Left lobe of liver (tissue), 2 donors: ENCODE results near the gene CFDP1. TPM values are rescaled to one million over a fixed set of nuclear protein-coding genes. Genes with fewer than 3 reads are reported as not detected.
"Not testable (repeated sequence)": the region's sequence is repeated elsewhere in the genome, so short reads cannot be mapped to it uniquely, and the experiment has no call there.

Experiments
- ATAC-seq: fragments of 200-7000 bp; cut with Tn5 transposase; one replicate; pipeline ENCODE4 v1.9.1; 2020; ENCODE audit warnings: mild to moderate bottlenecking, moderate library complexity
- DNase-seq: peaks from one replicate; pipeline ENCODE4 v3.0.0-alpha.2; 2020; ENCODE audit warnings: low spot score
- total RNA-seq: library from RNA; stranded (reverse); gene quantifications from one replicate; pipeline ENCODE4 v1.2.1, GENCODE V29; 2021
- donor health status: DM: no; HTN: no; CAD: no; lungs with moderate emphysema.
- donor health status: DM: no; HTN: yes; CAD: no.

Gene CFDP1
- total RNA-seq, 1 donor from 2014 or later = 27.7 TPM

DNA sequence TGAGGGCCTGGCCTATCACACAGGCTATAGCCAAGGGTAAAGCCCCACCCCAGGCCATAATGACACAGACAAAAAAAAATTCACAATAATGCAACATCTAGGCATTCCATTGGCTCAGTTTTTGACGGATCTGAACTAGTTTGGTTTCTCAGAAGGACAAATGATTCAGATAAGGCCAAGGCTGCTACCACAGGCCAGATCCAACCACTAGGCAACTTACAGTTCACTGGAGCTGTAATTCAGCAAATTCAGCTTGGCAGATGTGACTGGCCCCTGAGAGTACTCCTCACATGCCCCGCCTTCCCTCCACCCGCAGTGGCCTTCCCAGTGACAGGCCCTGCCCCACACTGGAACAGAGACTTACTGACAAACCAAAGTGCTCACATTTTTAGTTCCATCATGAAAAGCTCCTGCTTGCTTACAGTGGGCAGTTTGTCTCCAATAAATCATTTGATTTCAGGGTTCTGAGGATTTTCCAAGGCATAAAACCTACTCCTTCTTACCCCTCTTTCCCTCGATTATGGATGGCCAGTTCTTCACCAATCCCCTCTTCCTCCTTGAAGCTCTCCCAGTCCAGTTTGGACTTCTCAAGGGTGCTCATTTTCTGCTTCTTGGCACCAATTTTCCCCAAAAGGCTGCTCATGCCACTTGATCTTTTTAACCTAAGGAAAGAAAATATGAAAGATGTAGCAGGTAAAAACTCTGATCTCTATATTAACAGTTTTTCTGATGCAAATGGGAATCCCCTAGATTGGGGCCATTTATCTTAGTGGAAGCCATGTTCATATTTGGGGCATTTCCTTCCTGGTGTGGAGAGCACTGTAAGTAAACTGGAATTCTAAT lies 128.6 kb downstream of the CFDP1 start:
- ATAC-seq = peak; percentile 43
- DNase-seq = peak; percentile 66

DNA sequence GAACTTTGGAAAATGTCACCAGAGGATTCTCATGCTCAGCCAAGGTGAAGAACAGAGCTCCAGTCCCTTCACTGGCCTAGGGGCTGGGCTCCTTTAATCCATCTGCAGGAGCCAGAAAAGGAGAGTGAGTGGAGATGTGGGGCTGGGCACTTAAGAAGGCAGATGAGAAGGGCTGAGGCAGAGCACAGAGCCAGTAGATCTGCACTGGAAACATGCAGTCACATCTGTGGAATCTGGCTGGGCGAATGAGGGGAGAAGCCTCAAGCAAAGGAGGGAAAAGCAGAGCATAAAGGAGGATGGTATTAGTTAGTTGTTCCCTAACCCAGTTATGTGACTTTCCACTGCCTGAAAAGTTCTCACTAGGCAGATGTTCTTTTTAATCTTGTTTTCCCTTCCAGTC lies 131.5 kb downstream of the CFDP1 start:
- ATAC-seq = no peak
- no peak for DNase-seq

DNA sequence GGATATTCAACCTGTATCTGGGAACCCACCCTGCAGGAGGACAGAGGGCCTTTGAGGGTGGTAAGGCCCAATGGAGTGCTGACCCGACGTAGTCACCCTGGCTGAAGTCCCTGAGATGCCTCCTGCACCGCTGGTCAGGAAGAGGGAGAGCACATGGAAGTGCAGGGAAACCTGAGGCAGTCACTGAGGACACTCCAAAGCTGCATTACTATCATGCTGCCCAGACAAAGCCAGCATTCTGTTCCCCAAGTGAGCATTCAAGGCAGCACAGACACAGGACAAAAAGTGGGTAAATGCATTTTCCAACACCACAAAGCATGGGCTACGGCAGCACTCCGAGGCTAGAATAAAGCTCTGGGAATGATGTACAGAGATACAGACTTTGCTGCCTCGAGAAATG lies 135.0 kb downstream of the CFDP1 start:
- DNase-seq (no peak), ATAC-seq (peak; percentile 60)

DNA sequence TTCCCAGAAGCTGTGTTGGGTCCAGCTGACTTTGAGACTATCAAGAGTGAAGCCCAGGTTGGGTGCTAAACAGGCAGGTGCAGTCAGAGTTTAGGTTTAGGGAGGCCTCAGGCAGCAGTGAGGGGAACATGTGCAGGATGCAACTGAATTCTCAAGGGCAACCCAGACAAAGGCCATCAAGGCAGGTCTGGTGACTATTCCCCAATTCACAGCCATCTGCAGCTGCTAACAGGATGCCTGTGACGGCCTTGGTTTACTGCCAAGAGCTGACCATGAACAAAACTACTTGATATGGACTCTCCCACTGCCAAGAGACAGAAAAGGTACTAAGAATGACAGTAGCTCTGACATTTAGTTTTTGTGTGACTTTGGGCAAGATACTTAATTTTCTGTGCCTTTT lies 136.7 kb downstream of the CFDP1 start:
- DNase-seq (no peak), ATAC-seq (peak; percentile 36)

DNA sequence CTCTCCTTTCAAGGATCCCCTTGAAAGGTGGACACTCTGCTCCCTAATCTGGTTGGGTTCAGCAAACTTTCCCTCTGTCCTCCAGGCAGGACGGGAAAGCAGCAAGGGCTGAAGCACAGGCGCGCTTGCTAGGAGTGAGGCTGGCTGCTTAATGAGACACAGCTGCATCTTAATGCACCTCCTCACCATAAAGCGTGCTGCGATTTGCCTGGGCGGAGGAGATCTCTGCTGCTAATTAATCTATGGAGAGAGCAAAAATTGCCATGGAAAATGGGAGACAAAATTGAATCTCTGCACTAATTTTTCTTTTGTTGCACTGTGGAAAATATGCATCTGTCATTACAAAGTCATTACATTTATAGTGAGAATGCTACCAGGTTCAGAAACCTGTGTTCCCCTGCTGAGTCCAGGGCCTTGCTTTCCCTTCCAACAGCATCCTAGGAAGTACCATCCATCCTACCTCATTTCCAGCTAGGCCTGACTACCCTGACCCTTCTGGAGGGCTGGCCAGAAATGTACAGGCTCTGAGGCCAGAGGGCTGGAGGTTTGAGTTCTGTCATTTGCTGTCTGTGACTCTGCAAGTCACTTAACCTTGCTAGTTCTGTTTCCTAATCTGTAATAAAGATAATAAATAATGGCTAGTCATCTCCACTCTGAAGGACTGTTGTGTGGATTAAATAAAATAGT lies 138.4 kb downstream of the CFDP1 start:
- DNase-seq (no peak), ATAC-seq (no peak)

DNA sequence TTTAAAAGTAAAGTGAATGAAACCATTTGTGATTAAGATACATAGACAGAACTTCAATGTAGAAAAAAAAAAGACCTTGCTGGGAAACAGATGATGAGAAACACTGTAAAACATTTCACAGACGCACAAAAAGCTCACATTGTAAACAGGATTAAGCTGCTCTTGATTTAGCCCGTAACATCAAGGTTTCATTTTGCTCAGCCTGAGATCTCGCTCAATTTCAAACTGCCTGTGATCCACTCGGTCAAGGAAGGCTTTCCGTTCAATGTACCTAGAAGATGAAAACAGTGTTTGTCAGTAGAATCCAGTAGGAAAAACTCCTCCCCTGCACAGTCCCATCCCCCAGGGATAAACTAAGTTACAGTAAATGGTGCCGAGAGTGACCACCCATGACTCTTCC lies 139.5 kb downstream of the CFDP1 start:
- DNase-seq = no peak
- ATAC-seq = no peak

DNA sequence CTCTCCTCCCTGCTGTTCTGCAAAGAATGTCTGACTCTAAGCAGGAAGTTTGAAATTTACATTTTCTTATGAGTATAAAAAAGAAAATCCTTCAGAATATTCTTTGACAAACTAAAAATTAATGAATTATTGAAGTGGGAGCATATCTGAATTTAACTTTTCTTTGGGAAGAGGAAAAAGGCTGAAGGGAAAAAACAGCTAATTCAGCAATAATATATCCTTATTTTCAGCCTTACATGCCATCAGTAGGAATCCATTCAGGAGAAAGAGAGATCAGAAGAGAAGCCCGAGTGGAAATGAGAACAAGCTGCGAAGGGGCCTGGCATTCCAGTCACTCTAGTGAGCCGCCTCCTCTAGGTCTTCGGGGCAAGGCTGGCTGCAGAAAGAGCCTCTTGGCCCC lies 140.1 kb downstream of the CFDP1 start:
- DNase-seq = no peak

DNA sequence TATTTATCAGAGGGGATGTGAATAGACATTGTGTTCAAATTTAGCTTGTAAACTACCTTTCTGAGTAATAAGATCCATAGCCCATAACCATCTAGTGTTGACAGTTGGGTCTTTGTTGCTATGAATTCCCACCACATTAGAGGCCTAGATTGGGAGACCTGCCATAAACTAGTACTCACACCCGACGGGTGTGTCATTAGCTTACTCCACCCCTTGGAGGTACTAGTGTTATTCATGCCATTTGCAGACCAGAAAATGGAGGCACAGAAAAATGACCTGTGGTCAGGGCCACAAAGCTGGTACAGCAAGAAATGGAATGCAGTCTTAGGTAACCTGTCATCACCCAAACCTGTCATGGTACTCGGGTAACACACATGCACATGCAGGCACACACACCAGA lies 140.6 kb downstream of the CFDP1 start:
- ATAC-seq (no peak), DNase-seq (no peak)

More for the DNA sequence above, 140.1 kb downstream of the CFDP1 start:
- ATAC-seq = no peak

DNA sequence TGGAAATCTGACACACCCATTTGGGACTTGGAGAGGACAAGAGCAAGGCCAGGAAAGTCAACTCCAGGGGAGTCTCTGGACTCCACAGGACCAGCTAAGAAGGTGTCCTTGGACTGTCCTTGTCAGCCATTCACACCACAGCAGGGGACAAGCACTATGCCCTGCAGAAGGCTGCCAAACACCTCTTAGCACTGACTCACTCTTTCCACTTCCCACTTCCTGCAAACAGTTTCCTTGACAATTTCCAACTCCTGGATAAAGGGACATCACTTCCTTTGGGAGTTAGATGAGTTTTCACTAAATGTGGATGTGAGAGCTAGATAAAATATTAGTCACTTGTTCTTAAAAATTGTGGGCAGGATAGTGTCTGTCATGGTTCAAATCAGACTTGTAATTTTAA lies 144.1 kb downstream of the CFDP1 start:
- no peak for DNase-seq

DNA sequence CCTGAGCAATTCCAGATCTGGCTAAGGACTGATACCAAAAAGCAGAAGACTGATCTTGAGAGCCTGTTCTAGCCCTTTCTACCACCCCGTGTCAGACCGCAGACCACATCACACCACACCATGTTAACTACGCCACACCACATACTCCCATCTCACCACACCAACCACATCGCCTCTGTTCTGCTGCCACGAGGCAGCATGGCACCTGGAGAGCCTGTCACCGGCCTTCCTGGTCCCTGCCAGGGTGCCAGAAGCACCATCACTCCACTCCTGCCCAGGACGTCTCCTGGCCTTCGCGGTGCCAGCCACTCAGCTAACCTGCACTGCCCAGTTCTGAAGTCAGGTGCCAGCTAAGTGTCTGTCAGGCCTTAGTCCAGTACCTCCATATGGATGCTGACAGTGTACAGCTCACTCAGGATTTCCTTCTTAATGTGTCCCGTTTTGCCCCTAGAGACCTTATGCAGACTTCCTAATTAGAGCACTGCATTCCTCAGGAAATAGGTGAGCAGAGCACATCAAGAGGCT lies 144.6 kb downstream of the CFDP1 start:
- no peak for DNase-seq
- ATAC-seq = no peak

More for the DNA sequence above, 144.1 kb downstream of the CFDP1 start:
- ATAC-seq = peak; percentile 27

DNA sequence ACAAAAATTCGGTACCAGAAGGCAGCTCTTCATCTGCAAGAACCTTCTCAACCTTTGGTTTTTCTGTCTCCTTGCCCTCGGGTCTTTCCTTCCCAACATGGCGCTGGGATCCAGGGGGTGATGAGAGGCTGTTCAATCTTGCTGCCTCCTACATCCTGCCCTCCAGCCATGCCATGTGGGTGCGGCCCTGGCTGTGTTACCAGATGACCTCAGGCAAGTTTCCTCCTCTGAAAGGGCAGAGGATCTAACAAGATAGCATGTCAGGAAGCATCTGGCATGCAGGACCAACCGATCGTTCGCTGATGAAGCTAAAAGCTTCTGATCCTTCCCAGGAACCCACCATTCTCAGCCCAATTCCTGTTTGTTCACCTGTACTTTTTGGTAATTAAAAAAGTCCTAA lies 145.1 kb downstream of the CFDP1 start:
- no peak for ATAC-seq

DNA sequence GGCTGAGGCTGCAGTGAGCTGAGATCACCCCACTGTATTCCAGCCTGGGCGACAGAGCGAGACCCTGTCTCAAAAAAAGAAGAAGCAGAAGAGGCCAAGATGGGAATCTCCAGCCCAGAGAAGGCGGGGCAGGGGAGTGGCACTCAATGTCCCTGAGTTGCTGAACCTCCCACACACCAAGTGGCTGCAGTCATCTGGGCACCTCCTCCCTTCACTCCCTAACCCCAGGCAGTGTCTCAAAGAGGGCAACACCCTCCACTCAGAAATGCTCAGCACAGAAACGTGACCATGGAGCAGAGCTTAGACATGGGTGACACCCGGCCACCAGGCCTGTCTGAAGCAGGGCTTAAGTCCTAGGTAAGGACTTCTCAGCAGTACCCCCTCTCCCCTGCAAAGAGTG lies 145.6 kb downstream of the CFDP1 start:
- DNase-seq = no peak
- ATAC-seq = no peak

More for the DNA sequence above, 145.1 kb downstream of the CFDP1 start:
- no peak for DNase-seq

DNA sequence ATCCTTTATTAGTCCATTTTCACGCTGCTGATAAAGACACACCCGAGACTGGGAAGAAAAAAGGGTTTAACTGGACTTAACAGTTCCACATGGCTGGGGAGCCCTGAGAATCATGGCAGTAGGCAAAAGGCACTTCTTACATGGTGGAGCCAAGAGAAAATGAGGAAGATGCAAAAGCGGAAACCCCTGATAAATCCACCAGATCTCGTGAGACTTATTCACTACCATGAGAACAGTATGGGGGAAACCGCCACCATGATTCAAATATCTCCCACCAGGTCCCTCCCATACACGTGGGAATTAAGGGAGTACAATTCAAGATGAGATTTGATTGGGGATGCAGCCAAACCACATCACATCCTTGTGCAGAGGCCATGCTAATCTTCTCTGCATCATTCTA lies 146.9 kb downstream of the CFDP1 start:
- DNase-seq (no peak), ATAC-seq (no peak)

DNA sequence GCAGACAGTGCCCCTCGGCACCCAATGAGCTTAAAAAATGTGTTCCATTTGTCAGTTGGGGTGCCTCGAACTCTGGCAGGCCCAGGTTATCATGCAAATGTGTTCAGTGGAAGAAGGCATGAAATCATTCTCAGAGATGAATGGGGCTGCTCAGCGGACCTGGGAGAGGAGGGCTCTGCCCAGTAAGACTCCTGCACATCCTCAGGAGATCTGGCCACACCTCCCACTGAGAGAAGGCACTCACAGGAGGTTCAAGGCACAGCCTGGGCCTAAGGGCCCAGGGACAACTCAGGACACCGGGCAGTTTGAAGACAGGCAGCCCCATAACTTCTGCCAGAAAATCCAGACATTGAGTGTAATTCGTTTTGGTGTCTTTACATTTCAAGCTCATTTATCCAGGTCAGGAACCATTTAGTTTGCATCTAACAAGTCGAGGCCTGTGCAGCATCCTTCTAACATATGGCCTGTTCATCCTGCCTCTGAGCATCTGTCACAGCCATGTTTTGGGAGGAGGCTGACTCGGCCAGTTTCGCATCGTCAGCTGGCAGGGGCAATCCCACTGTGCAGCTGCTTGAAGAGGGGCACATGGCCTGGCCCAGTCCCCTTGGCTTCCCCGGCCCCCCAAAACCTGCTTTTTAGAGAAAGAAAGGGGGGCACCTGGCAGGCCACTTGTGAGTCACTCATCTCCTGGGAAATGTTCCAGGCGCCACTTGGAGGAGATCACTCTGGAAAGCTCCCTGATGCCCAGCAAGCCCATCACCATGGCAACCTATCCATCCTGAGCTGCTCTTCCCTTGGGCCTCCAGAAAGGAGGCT lies 150.6 kb downstream of the CFDP1 start:
- no peak for DNase-seq
- no peak for ATAC-seq

DNA sequence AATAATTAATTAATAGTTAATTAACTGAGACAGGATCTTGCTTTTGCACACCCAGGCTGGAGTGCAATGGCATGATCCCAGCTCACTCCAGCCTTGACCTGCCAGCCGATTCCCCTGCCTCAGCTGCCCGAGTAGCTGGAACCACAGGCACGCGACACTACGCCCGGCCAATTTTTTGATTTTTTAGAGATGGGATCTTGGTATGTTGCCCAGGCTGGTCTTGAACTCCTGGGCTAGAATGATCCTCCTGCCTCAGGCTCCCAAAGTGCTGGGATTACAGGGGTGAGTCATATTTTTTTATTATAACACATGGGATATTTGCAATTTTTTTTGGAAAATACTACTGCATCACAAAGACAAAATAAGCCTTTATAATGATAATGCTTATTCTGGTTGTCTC lies 151.5 kb downstream of the CFDP1 start:
- DNase-seq = no peak

DNA sequence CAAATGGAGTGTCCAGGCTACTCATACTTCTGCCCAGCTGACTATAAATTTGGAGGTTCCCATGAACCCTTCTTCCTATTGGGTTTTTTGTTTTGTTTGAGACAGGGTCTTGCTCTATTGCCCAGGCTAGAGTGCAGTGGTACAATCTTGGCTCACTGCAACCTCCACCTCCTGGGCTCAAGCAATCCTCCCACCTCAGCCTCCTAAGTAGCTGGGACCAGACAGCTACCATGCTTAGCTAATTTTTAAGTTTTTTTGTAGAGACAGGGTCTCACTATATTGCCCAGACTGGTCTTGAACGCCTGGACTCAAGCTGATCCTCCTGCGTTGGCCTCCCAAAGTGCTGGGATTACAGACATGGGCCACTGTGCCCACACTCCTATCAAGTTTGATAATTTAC lies 152.3 kb downstream of the CFDP1 start:
- DNase-seq, ATAC-seq: not testable (repeated sequence)

More for the DNA sequence above, 151.5 kb downstream of the CFDP1 start:
- ATAC-seq = no peak

DNA sequence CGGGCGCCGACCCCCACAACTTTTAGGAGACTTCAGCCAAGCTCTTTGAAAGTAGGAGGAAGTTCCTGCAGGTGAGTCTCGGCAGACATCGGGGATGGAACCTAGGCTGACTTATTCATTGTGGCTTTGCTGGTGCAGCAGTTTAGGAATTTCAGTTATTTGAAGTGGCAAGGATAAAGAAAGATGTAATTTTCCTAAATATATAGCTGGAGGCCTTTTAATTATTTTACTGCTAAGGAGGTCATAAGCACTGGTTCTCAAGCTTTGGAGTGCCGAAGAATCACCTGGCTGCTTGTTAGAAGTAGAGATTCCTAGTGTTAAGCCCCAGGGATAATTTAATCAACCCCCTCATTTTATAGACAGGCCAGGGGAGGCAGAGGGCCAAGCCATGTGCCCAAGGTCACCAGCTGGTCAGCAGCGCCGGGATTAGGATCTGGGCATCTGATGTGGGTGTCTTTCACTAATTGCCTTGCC lies 152.9 kb downstream of the CFDP1 start:
- DNase-seq (no peak), ATAC-seq (no peak)

DNA sequence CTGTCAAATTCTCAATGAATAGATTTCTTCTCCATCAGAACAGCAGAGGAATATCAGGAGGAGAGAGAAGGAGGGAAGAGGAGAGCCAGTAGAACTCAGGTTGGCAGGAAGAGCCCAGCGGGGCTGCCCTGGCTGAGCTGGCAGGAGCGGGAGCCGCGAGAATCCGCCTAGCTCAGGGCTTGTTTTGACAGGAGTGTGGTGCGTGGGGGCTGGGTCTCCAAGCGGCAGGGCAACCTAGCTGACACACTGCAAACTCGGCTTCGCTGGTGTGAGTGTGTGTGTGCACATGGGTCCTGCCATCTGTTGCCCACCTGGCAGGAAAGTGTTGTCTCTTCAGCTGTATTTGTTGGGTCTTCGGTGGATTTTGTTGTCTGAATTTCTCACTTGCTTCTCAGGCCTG lies 154.0 kb downstream of the CFDP1 start:
- DNase-seq = no peak
- ATAC-seq = peak; percentile 94

DNA sequence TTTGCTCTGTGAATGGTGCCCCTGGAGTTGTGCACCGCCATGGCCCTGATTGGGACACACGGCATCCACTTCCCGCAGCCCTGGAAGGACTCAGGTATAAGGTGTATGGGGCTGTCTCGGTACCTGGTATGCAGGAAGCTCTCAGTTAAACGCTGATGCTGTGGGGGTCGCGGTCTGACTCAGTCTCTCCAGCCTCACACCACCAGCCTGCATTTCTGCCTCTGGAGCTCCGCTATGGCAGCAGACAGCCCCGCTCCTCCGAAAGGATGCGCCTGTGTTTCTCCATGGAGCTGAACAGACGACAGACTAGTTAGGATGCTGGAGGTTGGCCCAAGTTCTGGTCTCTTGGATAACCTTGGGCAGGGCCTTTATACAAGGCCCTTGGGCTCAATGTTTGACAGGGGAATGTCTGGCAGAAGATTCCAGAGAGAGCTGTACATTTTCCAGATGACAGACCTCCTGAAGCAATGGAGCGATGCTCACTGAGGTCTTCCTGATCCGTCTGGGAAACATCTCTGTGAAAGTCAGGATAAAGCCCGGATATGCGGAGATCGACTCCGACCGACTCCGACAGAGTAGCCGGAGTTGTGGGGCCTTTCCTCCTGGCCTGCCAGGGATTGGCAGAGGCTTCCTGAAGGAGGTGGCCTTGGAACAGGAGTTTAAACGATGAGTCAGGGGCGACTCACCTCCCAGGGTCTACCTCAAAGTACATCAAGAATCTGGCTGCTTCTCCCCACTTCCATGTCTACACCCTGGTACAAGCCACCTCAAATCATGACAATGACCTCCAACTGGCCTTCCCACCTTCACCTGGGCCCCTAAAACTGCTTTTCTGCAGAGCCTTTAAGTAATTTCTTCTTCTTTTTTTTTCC lies 160.0 kb downstream of the CFDP1 start:
- no peak for DNase-seq
- no peak for ATAC-seq

DNA sequence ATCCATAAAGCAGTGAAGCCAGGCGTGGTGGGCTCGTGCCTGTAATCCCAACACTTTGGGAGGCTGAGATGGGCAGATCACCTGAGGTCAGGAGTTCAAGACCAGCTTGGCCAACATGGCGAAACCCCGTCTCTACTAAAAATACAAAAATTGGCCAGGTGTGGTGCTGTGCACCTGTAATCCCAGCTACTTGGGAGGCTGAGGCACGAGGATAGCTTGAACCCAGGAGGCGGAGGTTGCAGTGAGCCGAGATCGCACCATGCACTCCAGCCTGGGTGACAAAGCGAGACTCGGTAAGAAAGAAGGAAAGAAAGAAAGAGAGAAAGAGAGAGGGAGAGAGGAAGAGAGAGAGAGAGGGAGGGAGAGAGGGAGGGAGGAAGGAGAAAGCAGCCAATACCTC lies 160.7 kb downstream of the CFDP1 start:
- not testable (repeated sequence) for DNase-seq, ATAC-seq
